Stomach (tissue), 9 donors: ENCODE results near the gene LAMC1. TPM values are rescaled to one million over a fixed set of nuclear protein-coding genes. Genes with fewer than 3 reads are reported as not detected.
A peak's percentile ranks its signal among the peaks of the same experiment; 100 is the strongest.

Experiments
- DNase-seq, 2 donors: peaks; one replicate each; pipeline versions ENCODE4 v3.0.0 to v3.0.0-alpha.2; 2013 to 2019
- H3K27ac ChIP-seq, 5 donors: fragments of 200-600 bp in 4 of 5; sonication (generic) in 4 of 5; one replicate each; pipeline ENCODE4 v1.5.1; 2013 to 2019; ENCODE audit warnings: mild to moderate bottlenecking in 1 of 5, moderate library complexity in 1 of 5
- H3K27me3 ChIP-seq, 3 donors: fragments of 200-600 bp; sonication (generic); one replicate each; pipeline ENCODE4 v1.5.1; 2017 to 2019; ENCODE audit warnings: mixed run types in 1 of 3
- H3K36me3 ChIP-seq, 4 donors: fragments of 200-600 bp; sonication (generic); 1 replicate in 3 of 4; 2 replicates in 1 of 4; pipeline ENCODE4 v1.5.1; 2016 to 2019
- H3K4me1 ChIP-seq, 4 donors: fragments of 200-600 bp; sonication (generic); one replicate each; pipeline ENCODE4 v1.5.1; 2016 to 2019
- H3K4me3 ChIP-seq, 4 donors: fragments of 200-600 bp; sonication (generic) in 3 of 4; one replicate each; pipeline ENCODE4 v1.5.1; 2016 to 2019; ENCODE audit warnings: mild to moderate bottlenecking in 1 of 4
- H3K9me3 ChIP-seq, 4 donors: fragments of 200-600 bp; sonication (generic); one replicate each; pipeline ENCODE4 v1.5.1; 2016 to 2019
- CTCF ChIP-seq, 7 experiments: fragments of 450-650 bp in 4 of 7; fragments of 200-600 bp in 3 of 7; sonication (generic) in 3 of 7; IDR thresholded peaks; one replicate each; pipeline ENCODE4 v1.5.1; 2016 to 2019; ENCODE audit warnings: antibody characterized with exemption in 7 of 7, control low read depth in 2 of 7, mild to moderate bottlenecking in 1 of 7
- EP300 ChIP-seq: sonication (generic); formaldehyde crosslinking; IDR thresholded peaks from one replicate; pipeline ENCODE4 v1.6.1; 2017; ENCODE audit warnings: antibody characterized with exemption
- POLR2A ChIP-seq, 4 donors: fragments of 450-650 bp; IDR thresholded peaks; one replicate each; pipeline ENCODE4 v1.6.1; 2016; ENCODE audit warnings: antibody characterized with exemption in 4 of 4, control low read depth in 2 of 4, mild to moderate bottlenecking in 1 of 4, moderate library complexity in 1 of 4
- POLR2AphosphoS5 ChIP-seq, 3 donors: sonication (generic); formaldehyde crosslinking; IDR thresholded peaks; one replicate each; pipeline ENCODE4 v1.6.1; 2016; ENCODE audit warnings: antibody characterized with exemption in 3 of 3
- WGBS, 5 donors: extraction: QIAGEN DNeasy Blood & Tissue Kit in 3 of 5; methylation state at CpG; one replicate each; pipeline versions ENCODE4 v1.1.5 to v1.1.7; 2013 to 2018; 5-methylcytosine and 5-hydroxymethylcytosine counted together
- intact Hi-C: fragments of 100-400 bp; cut with DNase I; formaldehyde crosslinking; loops from one replicate; pipeline ENCODE4 v1.15.1; 2023; ENCODE audit warnings: low total_unique reads
- polyA plus RNA-seq, 3 donors: library from polyadenylated mRNA; stranded (reverse); fragments of 200-250 nt; gene quantifications; one replicate each; pipeline ENCODE4 v1.2.3, GENCODE V29; 2013
- total RNA-seq, 5 donors: library from RNA; depleted of rRNA; stranded (reverse); fragments of >200 nt; gene quantifications; one replicate each; pipeline versions ENCODE4 v1.1.0 to v1.2.3, GENCODE V29; 2014 to 2016
- donor health status: healthy with polysubstance abuse.
- donor health status: Bipolar disorder and iron deficiency.
- donor health status: healthy.

Gene LAMC1
- total and polyA plus RNA-seq, 8 donors = 11.7 to 355 (median 142) TPM

- peak in 1 of 2 donors; percentile 85 for DNase-seq
- Histone ChIP-seq H3K27ac (peak overlapping the region in 4 of 5 donors; percentile 40 to 72 (median 59)), H3K4me3 (no peak overlapping the region), H3K27me3 (peaks cover 0 to 5% (median 0%) of the 10 kb centered on the region in 3 donors), H3K36me3 (no peaks in the 10 kb centered on the region), H3K4me1 (peaks cover 3 to 31% (median 14%) of the 10 kb centered on the region in 4 donors), H3K9me3 (no peaks in the 10 kb centered on the region)
- TF ChIP-seq POLR2AphosphoS5 (IDR thresholded peaks at IDR 0.05) (peak in 1 of 3 donors; percentile 14), CTCF (IDR thresholded peaks at IDR 0.05) (no peak)
- WGBS, 5 donors = 33 to 56% (median 51%) methylated on average over 3 of the region's 3 CpGs
- intact Hi-C loops = no loop called here
Observed at GRCh38 chr1:183180634-183181056, 157.4 kb downstream of the LAMC1 start.

- Histone ChIP-seq H3K27ac (peak within 1 kb of the TSS; percentile 65 to 83 (median 68)), H3K9me3 (no peaks in the 10 kb centered on the region), H3K36me3 (no peaks in the 10 kb centered on the region), H3K4me3 (peak within 1 kb of the TSS; percentile 40 to 46 (median 44)), H3K27me3 (peaks cover 0 to 15% (median 0%) of the 10 kb centered on the region in 3 donors), H3K4me1 (peaks cover 2 to 16% (median 11%) of the 10 kb centered on the region in 4 donors)
- TF ChIP-seq CTCF (IDR thresholded peaks at IDR 0.05) (peak in 2 of 7 experiments; percentile 6 to 23), POLR2A (IDR thresholded peaks at IDR 0.05) (no peak), POLR2AphosphoS5 (IDR thresholded peaks at IDR 0.05) (peak in 2 of 3 donors; percentile 76 to 82)
- intact Hi-C loops = no loop called here
- DNase-seq = peak; percentile 66 to 91
- WGBS, 5 donors = 0 to 15% (median 7%) methylated on average over 8 to 30 of the region's 30 CpGs
Observed at GRCh38 chr1:183185941-183186490, 162.8 kb downstream of the LAMC1 start, which contains the start of gene LAMC2. TSS of gene LAMC2 (plus strand) at chr1:183186264. CDS start at chr1:183186353, 89 bp downstream.

- H3K27me3 ChIP-seq = peaks cover 0 to 15% (median 0%) of the 10 kb centered on the region in 3 donors
- H3K36me3 ChIP-seq = no peaks in the 10 kb centered on the region
- peak overlapping the region in 3 of 4 donors; percentile 40 to 46 (median 45) for H3K4me3 ChIP-seq
- H3K4me1 ChIP-seq = peaks cover 0 to 14% (median 9%) of the 10 kb centered on the region in 4 donors
- DNase-seq = peak in 1 of 2 donors; percentile 27
- H3K27ac ChIP-seq = peak overlapping the region in 2 of 5 donors; percentile 79 to 83
- intact Hi-C loops = no loop called here
- 59 to 68% (median 66%) methylated on average over 4 of the region's 4 CpGs for WGBS, 5 donors
- no peak for TF ChIP-seq POLR2AphosphoS5 (IDR thresholded peaks at IDR 0.05)
- TF ChIP-seq EP300 = no peak
- TF ChIP-seq CTCF (IDR thresholded peaks at IDR 0.05) = no peak
- TF ChIP-seq POLR2A (IDR thresholded peaks at IDR 0.05) = no peak
- no peaks in the 10 kb centered on the region for H3K9me3 ChIP-seq
Observed at GRCh38 chr1:183186841-183187240, 163.6 kb downstream of the LAMC1 start.

GRCh38 chr1:183188240-183188639 is 165.0 kb downstream of the LAMC1 start:
- no peak for DNase-seq
- H3K9me3 ChIP-seq = no peaks in the 10 kb centered on the region
- peaks cover 0 to 14% (median 9%) of the 10 kb centered on the region in 4 donors for H3K4me1 ChIP-seq
- intact Hi-C loops = no loop called here
- TF ChIP-seq POLR2AphosphoS5 (IDR thresholded peaks at IDR 0.05) = no peak
- no peak for TF ChIP-seq CTCF (IDR thresholded peaks at IDR 0.05)
- TF ChIP-seq POLR2A (IDR thresholded peaks at IDR 0.05) = no peak
- TF ChIP-seq EP300 = no peak
- peaks cover 0 to 15% (median 0%) of the 10 kb centered on the region in 3 donors for H3K27me3 ChIP-seq
- WGBS, 5 donors = 63 to 88% (median 84%) methylated on average over 1 of the region's 1 CpG
- H3K36me3 ChIP-seq = no peaks in the 10 kb centered on the region
- H3K27ac ChIP-seq = peak overlapping the region in 1 of 5 donors; percentile 40
- H3K4me3 ChIP-seq = no peak overlapping the region
